HCT116 (cell line): ENCODE results near the gene MYO7B. TPM values are rescaled to one million over a fixed set of nuclear protein-coding genes. Genes with fewer than 3 reads are reported as not detected.
"Not testable (repeated sequence)": the region's sequence is repeated elsewhere in the genome, so short reads cannot be mapped to it uniquely, and the experiment has no call there.

ENCODE experiments used
- ATAC-seq: fragments of 200-7000 bp; cut with Tn5 transposase; 2 replicates; pipeline ENCODE4 v1.9.1; 2020; ENCODE audit warnings: mild to moderate bottlenecking, moderate library complexity
- BruUV-seq: library from RNA; stranded (reverse); fragments of 400-500 nt; replicated peaks from 2 replicates; lab custom pipeline; 2021; lab: Mats Ljungman, UMichigan
- CTCF ChIA-PET: fragments of 300-600 bp; sonication (Branson Sonifier 250); formaldehyde crosslinking; loops from one replicate; lab custom pipeline; 2021; ENCODE audit warnings: antibody characterized with exemption; lab: Charles Lee
- POLR2A ChIA-PET: fragments of 300-600, 350-600 bp; sonication (Branson Sonifier 250); formaldehyde crosslinking; loops from one replicate; lab custom pipeline; 2021; ENCODE audit warnings: antibody characterized with exemption; lab: Charles Lee
- RAD21 ChIA-PET, 2 experiments: fragments of 300-600 bp; sonication (Branson Sonifier 250); formaldehyde crosslinking; loops; one replicate each; lab custom pipeline; 2023; ENCODE audit warnings: low total read pairs in 2 of 2; ENCODE audit not compliant: uncharacterized antibody in 2 of 2, unreplicated experiment in 2 of 2, low non-redundant PET in 1 of 2; lab: Charles Lee
- DNase-seq: peaks from one replicate; pipeline ENCODE4 v3.0.0-alpha.2; 2010; ENCODE audit warnings: low read depth, low spot score
- H2AFZ ChIP-seq: fragments of 200-600 bp; shearing (Covaris generic), sonication (generic); 2 replicates; pipeline ENCODE4 v1.6.1; 2017; ENCODE audit warnings: low read depth, mixed run types, mixed read lengths, antibody characterized with exemption, low read length; ENCODE audit not compliant: poor library complexity, severe bottlenecking
- H3K27ac ChIP-seq: 2 replicates; pipeline ENCODE4 v1.5.1; 2012; ENCODE audit warnings: low read depth, low read length
- H3K27me3 ChIP-seq: fragments of 200-600 bp; sonication (generic); 2 replicates; pipeline ENCODE4 v1.6.1; 2016; ENCODE audit warnings: mixed run types, low read length, mixed read lengths; ENCODE audit not compliant: insufficient read depth
- H3K36me3 ChIP-seq, 2 experiments: fragments of 200-500 bp in 1 of 2; fragments of 200-600 bp in 1 of 2; sonication (Bioruptor generic) in 1 of 2; sonication (generic) in 1 of 2; 2 replicates each; pipeline versions ENCODE4 v1.5.1 to v1.6.1; 2014 to 2016; ENCODE audit warnings: low read length in 2 of 2, inconsistent platforms in 1 of 2, mixed read lengths in 1 of 2, mixed run types in 1 of 2; ENCODE audit not compliant: insufficient read depth in 2 of 2, control insufficient read depth in 1 of 2
- H3K4me1 ChIP-seq, 2 experiments: fragments of 200-600 bp in 1 of 2; sonication (generic) in 1 of 2; 2 replicates each; pipeline versions ENCODE4 v1.5.1 to v1.6.1; 2012 to 2017; ENCODE audit warnings: low read length in 2 of 2, inconsistent platforms in 1 of 2, mild to moderate bottlenecking in 1 of 2, mixed read lengths in 1 of 2, mixed run types in 1 of 2, moderate library complexity in 1 of 2; ENCODE audit not compliant: insufficient read depth in 2 of 2, control insufficient read depth in 1 of 2
- H3K4me2 ChIP-seq: fragments of 200-600 bp; sonication (generic); 2 replicates; pipeline ENCODE4 v1.6.1; 2017; ENCODE audit warnings: mixed run types, low read length, mixed read lengths
- H3K4me3 ChIP-seq, 2 experiments: fragments of 200-600 bp in 1 of 2; sonication (generic) in 1 of 2; replicated peaks in 1 of 2; 2 replicates each; pipeline ENCODE4 v1.5.1; 2011 to 2016; ENCODE audit warnings: low read length in 2 of 2, control low read depth in 1 of 2, low read depth in 1 of 2, mild to moderate bottlenecking in 1 of 2, mixed read lengths in 1 of 2, mixed run types in 1 of 2
- H3K79me2 ChIP-seq: fragments of 200-600 bp; sonication (generic); 2 replicates; pipeline ENCODE4 v1.6.1; 2017; ENCODE audit warnings: mild to moderate bottlenecking, mixed run types, low read length, moderate library complexity, mixed read lengths; ENCODE audit not compliant: insufficient read depth
- H3K9ac ChIP-seq: fragments of 200-600 bp; sonication (generic); 2 replicates; pipeline ENCODE4 v1.6.1; 2016; ENCODE audit warnings: low read length, mixed read lengths
- H3K9me2 ChIP-seq: fragments of 200-600 bp; sonication (generic), shearing (Covaris generic); 2 replicates; pipeline ENCODE4 v1.6.1; 2017; ENCODE audit warnings: mixed run types, mild to moderate bottlenecking, moderate library complexity; ENCODE audit not compliant: insufficient read depth
- H3K9me3 ChIP-seq, 2 experiments: fragments of 200-500 bp in 1 of 2; fragments of 200-600 bp in 1 of 2; sonication (Bioruptor generic) in 1 of 2; sonication (generic) in 1 of 2; 2 replicates each; pipeline ENCODE4 v1.6.1; 2014 to 2017; ENCODE audit warnings: low read length in 2 of 2, mixed read lengths in 2 of 2, inconsistent platforms in 1 of 2, low read depth in 1 of 2, mild to moderate bottlenecking in 1 of 2, mixed run types in 1 of 2, moderate library complexity in 1 of 2; ENCODE audit not compliant: control insufficient read depth in 1 of 2, insufficient read depth in 1 of 2
- H4K20me1 ChIP-seq: fragments of 200-600 bp; sonication (generic), shearing (Covaris generic); 2 replicates; pipeline ENCODE4 v1.6.1; 2017; ENCODE audit warnings: mixed run types, mild to moderate bottlenecking, moderate library complexity; ENCODE audit not compliant: insufficient read depth
- CBX3 ChIP-seq: IDR thresholded peaks from 2 replicates; pipeline ENCODE4 v1.6.1; 2012; ENCODE audit warnings: low read depth
- EZH2 ChIP-seq: fragments of 200-600 bp; sonication (generic); IDR thresholded peaks from 2 replicates; pipeline ENCODE4 v1.6.1; 2017; ENCODE audit warnings: antibody characterized with exemption, mixed run types
- EZH2phosphoT487 ChIP-seq: fragments of 200-600 bp; IDR thresholded peaks from 2 replicates; pipeline ENCODE4 v1.6.1; 2018; ENCODE audit warnings: antibody characterized with exemption, borderline replicate concordance
- JUND ChIP-seq: IDR thresholded peaks from 2 replicates; pipeline ENCODE4 v1.6.1; 2012
- POLR2AphosphoS5 ChIP-seq: IDR thresholded peaks from 2 replicates; pipeline ENCODE4 v1.6.1; 2011; ENCODE audit warnings: mild to moderate bottlenecking, low read depth, low read length, moderate library complexity
- ZNF274 ChIP-seq: fragments of 200-500 bp; sonication (Bioruptor generic); IDR thresholded peaks from 2 replicates; pipeline ENCODE4 v1.6.1; 2014; ENCODE audit warnings: mild to moderate bottlenecking, low read depth, low read length, inconsistent platforms
- intact Hi-C: fragments of 100-400 bp; cut with micrococcal nuclease; formaldehyde crosslinking; loops from 2 replicates; pipeline ENCODE4 v1.10.0; 2022
- total RNA-seq: library from RNA; stranded (reverse); gene quantifications from one replicate; pipeline ENCODE4 v1.2.1, GENCODE V29; 2021; ENCODE audit not compliant: unreplicated experiment
- TF ChIP-seq, protein P1 (sequence below), 3 experiments: fragments of 200-600 bp in 1 of 3; sonication (generic) in 1 of 3; IDR thresholded peaks in 2 of 3; conservative IDR thresholded peaks in 1 of 3; 2 replicates each; pipeline ENCODE4 v1.5.1; 2012 to 2017; ENCODE audit warnings: low read depth in 2 of 3, low read length in 2 of 3, antibody characterized with exemption in 1 of 3, borderline replicate concordance in 1 of 3, control low read depth in 1 of 3, mild to moderate bottlenecking in 1 of 3, mixed read lengths in 1 of 3, mixed run types in 1 of 3, moderate library complexity in 1 of 3; ENCODE audit not compliant: insufficient read depth in 1 of 3

MYO7B gene
- total RNA-seq, 1 experiment from 2014 or later: 0.07 TPM

DNA sequence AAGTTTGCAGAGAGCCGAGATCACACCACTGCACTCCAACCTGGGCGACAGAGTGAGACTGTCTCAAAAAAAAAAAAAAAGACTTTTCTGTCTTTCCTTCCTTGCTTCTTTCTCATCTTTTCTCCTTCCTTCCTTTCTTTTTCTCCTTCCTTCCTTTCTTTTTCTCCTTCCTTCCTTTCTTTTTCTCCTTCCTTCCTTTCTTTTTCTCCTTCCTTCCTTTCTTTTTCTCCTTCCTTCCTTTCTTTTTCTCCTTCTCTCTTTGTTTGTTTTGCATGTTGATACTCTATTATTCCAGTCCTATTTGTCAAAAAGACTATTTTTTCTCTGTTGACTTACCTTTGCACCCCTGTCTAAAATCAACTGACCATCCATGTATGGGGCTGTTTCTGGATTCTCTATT lies 36.9 kb downstream of the MYO7B start:
- RAD21 ChIA-PET, H3K27ac ChIP-seq, CTCF ChIA-PET, intact Hi-C loops, H3K9ac ChIP-seq, H3K9me2 ChIP-seq, H3K4me1 ChIP-seq, H4K20me1 ChIP-seq, H3K36me3 ChIP-seq, H2AFZ ChIP-seq, H3K79me2 ChIP-seq, H3K4me3 ChIP-seq, H3K27me3 ChIP-seq, POLR2A ChIA-PET, BruUV-seq, H3K9me3 ChIP-seq, DNase-seq, ATAC-seq, H3K4me2 ChIP-seq: not testable (repeated sequence)

DNA sequence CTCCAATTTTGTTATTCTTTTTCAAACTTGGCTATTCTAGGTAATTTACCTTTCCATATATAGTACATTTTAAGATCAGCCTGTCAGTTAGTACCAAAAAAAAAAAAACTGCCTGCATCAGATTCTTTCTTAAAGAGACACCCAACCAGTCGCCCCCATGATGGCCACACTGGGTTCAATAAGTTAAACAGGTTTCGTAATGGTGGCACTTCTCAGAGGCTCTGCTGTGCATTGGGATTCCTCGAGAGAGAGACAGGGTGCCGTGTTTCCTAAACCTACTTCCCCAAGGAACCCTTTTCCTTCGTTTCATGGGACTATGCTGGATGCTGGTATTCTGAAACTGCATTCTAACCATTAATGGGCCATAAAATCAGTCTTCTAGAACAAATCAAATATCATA lies 37.4 kb downstream of the MYO7B start:
- RAD21 ChIA-PET: no interaction called here
- H3K4me1 ChIP-seq: peaks cover 0 to 9% of the 10 kb centered on the region in 2 experiments; a peak in 2 of 4 replicates
- no peaks in the 10 kb centered on the region for H3K36me3 ChIP-seq
- H2AFZ ChIP-seq: no peak overlapping the region
- BruUV-seq: no TSS peak
- no peak overlapping the region for H3K9ac ChIP-seq
- POLR2A ChIA-PET: no interaction called here
- CTCF ChIA-PET: no interaction called here
- ATAC-seq: no peak
- H3K4me3 ChIP-seq: no peak overlapping the region
- H3K27ac ChIP-seq: no peak overlapping the region
- H3K4me2 ChIP-seq: no peak overlapping the region
- no peaks in the 10 kb centered on the region for H4K20me1 ChIP-seq
- TF ChIP-seq, protein P1, sequence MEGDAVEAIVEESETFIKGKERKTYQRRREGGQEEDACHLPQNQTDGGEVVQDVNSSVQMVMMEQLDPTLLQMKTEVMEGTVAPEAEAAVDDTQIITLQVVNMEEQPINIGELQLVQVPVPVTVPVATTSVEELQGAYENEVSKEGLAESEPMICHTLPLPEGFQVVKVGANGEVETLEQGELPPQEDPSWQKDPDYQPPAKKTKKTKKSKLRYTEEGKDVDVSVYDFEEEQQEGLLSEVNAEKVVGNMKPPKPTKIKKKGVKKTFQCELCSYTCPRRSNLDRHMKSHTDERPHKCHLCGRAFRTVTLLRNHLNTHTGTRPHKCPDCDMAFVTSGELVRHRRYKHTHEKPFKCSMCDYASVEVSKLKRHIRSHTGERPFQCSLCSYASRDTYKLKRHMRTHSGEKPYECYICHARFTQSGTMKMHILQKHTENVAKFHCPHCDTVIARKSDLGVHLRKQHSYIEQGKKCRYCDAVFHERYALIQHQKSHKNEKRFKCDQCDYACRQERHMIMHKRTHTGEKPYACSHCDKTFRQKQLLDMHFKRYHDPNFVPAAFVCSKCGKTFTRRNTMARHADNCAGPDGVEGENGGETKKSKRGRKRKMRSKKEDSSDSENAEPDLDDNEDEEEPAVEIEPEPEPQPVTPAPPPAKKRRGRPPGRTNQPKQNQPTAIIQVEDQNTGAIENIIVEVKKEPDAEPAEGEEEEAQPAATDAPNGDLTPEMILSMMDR (IDR thresholded peaks at IDR 0.05 in 2 of 3, conservative IDR thresholded peaks at IDR 0.05 in 1 of 3; ENCODE audit: borderline replicate concordance in 1 of 3, insufficient read depth in 1 of 3, low read depth in 2 of 3, low read length in 2 of 3): no peak
- TF ChIP-seq EZH2 (no peak), JUND (no peak), CBX3 (no peak), POLR2AphosphoS5 (no peak), EZH2phosphoT487 (no peak), ZNF274 (no peak)
- TF ChIP-seq, all 23 proteins: peak for 0
- no peak for DNase-seq
- H3K79me2 ChIP-seq: no peaks in the 10 kb centered on the region
- no peaks in the 10 kb centered on the region for H3K27me3 ChIP-seq
- intact Hi-C loops: no loop called here
- no peaks in the 10 kb centered on the region for H3K9me3 ChIP-seq
- no peaks in the 10 kb centered on the region for H3K9me2 ChIP-seq
